Left forelimb (tissue), 1 donor: Measurements from ENCODE around the gene GPANK1.
"Not testable (repeated sequence)": the region's sequence is repeated elsewhere in the genome, so short reads cannot be mapped to it uniquely, and the experiment has no call there.

Experiments used
- DNase-seq: peaks from one replicate; pipeline ENCODE4 v3.0.0-alpha.2; 2018; ENCODE audit warnings: low spot score

GPANK1 gene

DNA sequence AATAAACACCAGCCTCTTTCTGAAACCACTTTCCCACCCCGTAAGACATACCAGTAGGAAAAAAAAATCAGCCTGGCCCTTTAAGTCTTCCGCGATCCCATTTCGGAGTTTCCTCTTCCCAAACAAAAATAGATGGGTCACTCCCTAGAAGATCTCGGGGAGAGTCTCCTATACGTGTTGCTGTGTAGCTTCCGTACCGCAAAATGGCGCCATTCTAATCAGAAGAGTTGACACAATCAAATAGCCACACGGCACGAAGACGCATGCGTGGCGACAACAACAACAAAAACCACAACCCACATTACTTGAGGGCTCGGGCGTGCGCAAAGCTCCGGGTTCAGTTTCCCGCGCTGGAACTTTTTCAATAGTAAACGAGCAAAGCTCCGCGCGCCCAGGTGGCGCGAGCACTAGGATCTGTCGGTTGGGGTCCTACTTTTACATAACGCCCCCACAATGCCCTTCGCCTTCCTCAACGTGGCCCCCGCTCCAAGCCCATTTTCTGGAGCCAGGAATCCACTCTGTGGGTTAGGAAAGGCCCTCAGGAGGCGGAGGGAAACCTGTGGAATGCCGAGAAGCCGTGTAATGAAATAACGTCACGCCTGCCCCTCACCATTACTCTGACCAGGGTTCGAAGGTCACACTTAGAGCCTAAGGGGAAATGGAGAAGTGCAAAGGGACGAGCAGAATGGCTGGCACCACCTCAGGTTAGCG lies at the start of gene GPANK1:
Gene GPANK1, minus strand, starts transcription at position 208 of the 711 bp plus-strand sequence. CDS start 519 bp downstream, outside the sequence.
- DNase-seq: peak; percentile 86

DNA sequence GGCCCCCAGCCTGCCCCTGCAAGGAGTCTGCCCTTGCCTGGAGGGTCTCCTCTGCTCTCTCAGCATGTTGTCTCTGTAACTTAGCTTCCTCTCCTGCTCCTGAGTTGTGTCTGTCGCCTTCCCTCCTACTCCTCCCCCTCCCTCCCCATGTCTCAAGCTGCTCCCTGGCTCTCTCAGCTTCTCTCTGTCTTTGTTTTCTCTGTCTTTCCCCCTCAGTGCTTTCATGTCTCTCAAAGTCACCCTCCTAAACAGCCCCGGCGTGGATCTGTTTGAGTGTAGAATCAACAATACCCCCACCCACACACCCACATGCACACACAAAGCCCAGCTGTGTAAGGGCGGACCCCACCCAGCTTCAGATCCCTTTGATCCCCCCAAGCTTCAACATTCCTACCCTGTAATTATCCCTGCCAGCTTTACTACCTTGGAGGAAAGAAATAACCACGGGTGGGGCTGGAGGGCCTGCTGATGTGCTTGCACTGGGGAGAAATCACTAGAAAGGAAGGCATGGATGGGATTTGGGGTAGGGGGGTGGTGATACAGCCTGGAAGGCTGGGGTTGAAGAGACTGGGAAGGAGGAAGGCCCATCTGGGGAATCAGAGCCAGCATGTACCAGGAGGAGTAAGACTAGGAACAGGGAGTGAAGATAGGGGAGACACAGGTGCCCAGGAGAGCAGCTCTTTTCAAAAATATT lies 49.3 kb upstream of the GPANK1 start:
- DNase-seq: no peak

DNA sequence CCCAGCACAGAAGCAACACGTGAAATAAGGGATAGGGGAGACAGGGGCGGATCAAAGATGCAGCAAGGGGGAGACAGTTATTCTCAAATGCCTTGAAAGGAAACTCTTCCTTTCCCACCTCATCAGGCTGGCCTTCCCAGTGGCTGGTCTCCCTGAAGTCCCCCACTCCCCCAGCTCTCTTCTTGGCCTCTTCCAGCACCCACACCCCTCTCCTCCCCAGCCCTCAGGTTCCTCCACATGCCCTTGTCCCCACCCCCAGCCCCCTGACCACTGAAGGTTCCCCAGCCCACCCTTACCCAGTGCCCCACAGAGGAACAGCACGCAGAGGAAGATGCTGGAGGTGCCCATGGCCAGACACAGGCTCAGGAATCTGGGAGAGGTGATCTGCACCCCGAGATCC lies 48.7 kb upstream of the GPANK1 start:
- no peak for DNase-seq

GRCh38 chr6:31712296-31712695 lies 47.5 kb upstream of the GPANK1 start:
- no peak for DNase-seq

DNA sequence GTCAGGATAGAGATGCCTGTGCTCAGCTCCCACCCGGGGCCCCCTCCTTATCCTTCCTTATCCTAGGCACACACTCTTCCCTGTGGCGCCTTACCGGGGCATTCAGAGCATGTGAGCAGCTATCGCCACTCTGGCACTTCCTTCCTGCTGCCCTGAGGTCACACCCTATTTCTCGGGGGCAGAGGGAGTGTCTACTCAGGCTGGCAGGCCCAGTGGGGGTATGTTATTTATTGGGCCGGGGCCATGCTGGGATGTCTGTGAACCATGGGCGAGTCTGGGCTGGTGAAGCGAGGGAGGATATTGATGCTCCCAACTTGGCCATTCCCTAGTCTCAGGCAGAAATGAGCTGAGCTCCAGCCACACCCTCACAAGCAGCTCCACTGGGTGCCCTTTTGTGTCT lies 46.4 kb upstream of the GPANK1 start:
- DNase-seq: no peak

GRCh38 chr6:31710523-31711219 lies 45.9 kb upstream of the GPANK1 start:
- DNase-seq: no peak

- not testable (repeated sequence) for DNase-seq
Observed at GRCh38 chr6:31709157-31709556, 44.4 kb upstream of the GPANK1 start.

DNA sequence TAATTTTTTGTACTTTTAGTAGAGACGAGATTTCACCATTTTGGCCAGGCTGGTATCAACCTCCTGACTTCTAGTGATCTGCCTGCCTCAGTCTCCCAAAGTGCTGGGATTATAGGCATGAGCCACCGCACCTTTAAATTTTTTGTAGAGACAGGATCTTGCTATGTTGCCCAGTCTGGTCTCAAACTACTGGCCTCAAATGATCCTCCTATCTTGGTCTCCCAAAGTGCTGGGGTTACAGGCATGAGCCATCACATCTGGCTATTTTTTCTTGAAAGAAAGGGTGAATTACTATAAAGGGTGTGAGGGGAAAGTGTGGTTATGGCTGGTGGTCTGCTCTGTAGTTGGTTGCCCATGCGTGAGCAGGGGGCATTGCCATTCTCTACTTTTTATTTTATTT lies 43.4 kb upstream of the GPANK1 start:
- no peak for DNase-seq

- DNase-seq: no peak
Observed at GRCh38 chr6:31707701-31708100, 42.9 kb upstream of the GPANK1 start.

GRCh38 chr6:31706599-31706998 lies 41.8 kb upstream of the GPANK1 start, which contains the start of gene LY6G6F:
Gene LY6G6F (plus strand): TSS chr6:31706866. CDS start chr6:31706907, 41 bp downstream.
- no peak for DNase-seq

GRCh38 chr6:31705931-31706330 lies 41.1 kb upstream of the GPANK1 start:
- DNase-seq: no peak

DNA sequence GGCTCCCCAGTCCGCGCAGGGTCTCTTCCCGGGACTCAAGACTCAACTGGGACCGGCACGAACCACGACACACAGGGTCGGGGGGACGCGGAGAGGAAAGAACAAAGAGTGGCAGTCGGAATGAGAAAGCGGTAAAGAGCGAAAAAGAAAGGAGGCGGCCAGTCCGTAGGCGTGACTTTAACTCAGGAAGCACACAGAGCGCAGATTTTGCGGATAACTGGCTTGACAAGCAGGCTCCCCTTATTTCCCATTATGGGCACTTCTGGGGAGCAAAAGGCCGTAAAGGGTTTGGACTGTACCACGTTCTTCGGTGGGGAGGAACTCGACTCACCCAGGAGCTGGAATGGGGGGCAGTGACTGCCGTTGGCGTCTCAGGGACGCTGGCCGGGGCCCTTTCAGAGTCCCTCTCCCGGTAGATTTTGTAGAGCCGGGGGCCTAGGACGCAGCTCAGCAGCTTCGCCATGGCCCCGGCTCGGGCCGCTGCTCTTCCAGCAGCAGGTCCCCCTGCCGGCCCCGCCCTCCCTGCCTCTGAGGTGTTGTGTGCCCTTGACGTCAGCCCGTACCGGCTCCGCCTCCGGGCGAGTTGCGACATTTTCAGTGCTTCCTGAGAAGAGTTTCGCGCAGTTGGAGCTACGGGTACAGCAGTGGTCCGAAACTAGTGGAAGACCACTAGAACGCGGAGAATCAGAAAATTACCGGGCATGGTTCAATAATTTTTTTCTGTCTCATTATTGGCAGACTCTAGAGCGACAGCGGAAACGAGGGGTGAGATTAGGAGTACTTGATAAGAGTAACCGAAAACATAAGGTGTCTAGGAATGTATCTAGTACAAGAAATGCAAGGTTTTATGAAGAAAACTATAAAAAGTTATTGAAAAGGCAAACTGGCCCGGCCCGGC lies 38.3 kb upstream of the GPANK1 start, which contains the start of gene ABHD16A:
Gene ABHD16A, minus strand, starts transcription at position 506 of the 898 bp plus-strand sequence. Its CDS starts 43 bp downstream, at position 463.
- DNase-seq: peak; percentile 99

DNA sequence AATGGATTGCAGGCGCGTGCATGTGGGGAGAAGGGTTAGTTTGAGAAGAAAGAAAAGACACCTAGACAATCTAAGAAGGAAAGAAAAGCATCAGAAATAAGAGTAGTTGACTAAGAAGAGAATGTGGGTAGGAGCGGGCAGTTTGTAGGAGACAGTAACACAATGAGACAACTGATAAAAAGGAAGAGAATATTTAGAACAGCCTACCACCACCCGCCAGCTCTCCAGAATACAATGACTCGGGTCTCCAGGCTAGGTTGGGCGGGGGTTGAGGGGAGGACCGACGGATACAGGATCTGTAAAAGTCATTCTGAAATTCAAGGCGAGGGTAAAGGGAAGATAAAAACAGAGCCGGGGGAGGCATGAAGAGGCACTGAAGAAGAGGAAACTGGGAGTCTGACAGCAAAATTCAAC lies 37.6 kb upstream of the GPANK1 start:
- DNase-seq: no peak

DNA sequence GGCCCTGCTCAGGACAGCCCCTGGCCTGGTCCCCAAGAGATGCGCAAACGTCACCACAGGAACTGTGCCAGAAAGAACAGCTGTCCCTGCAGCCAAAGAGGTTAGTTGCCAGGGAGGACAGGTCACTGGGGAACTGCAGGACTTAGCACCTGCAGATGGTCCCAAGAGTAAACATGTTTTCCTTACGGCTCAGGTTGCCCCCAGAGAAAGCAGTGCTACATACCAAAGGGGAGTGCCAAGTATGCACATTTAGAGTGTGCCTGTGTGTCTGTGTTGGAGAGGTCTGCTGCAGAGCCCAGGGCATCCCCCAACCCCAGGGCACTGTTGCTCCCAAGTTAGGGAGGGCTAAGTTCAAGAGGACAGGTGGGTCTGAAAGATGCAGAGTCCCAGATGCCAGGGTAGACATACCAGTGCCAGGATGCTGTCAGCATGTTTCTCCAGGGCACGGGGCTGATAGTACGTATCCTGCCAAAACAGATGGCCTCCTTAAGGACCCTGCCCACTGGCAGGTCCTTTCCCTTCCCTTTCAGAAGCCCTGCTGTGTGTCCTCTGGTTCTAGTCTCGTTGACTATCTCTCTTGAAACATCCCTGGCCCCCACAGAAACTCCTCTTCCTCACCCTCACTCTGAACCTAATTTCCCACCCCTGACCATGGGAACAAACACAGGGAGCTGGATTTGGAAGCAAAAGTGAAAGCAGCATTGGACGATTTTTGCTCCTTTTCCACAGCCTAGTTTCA lies 37.0 kb upstream of the GPANK1 start:
- DNase-seq: no peak

- DNase-seq: no peak
Observed at GRCh38 chr6:31700740-31701401, 36.1 kb upstream of the GPANK1 start.

GRCh38 chr6:31697555-31697954 lies 32.8 kb upstream of the GPANK1 start:
- DNase-seq: no peak

DNA sequence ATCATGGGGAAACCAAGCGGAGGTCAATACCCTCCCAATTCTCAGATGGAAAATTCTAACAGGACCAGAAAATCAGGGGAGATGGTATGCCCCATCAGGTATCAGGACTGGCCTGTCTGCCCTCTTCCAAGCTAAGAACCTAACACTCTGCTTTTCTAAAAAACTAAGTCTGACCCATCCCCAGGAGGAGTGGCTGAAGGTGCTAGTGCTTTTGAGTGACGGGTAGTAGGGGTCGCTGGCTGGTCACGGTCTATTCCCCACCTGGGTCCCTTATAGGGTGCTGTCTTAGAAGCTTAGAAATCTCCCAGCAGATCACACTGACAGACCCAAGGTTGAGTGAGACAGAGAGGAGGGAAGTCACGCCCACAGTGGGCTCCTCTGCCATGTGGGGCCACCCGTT lies 28.7 kb upstream of the GPANK1 start:
- no peak for DNase-seq

DNA sequence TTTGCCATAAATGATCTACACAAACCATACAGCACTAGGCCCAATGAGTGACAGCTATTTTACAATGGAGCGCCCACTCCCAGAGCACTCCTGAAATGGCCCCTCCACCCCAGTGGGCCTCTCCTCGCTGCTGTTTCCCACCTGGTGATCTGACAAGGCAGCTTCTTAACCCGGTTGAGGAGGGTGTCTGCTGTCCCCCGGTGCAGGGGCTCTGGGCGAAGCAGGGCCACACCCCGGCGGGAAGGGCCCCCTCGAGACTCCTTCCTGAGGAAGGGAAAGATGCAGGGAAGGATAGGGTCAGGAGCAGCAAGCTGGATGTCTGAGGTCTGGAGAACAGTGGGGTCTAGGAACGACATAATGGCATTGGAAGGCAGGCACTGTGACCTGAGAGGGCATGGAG lies 28.1 kb upstream of the GPANK1 start:
- DNase-seq: no peak

- no peak for DNase-seq
Observed at GRCh38 chr6:31692353-31692752, 27.6 kb upstream of the GPANK1 start.

- DNase-seq: no peak
Observed at GRCh38 chr6:31691564-31692108, 26.8 kb upstream of the GPANK1 start.
